K562 (cell line): ENCODE measurements around the gene TBC1D20. TPM values are rescaled to one million over a fixed set of nuclear protein-coding genes. Genes with fewer than 3 reads are reported as not detected.

ENCODE experiments used
- ZNF589 ChIP-seq: fragments of 200-800 bp; sonication (Bioruptor generic); IDR thresholded peaks from 2 replicates; pipeline ENCODE4 v1.6.1; 2016; ENCODE audit warnings: low read depth, missing genetic modification characterization, missing compliant biosample characterization
- ZNF766 ChIP-seq: fragments of 200-800 bp; sonication (Bioruptor generic); conservative IDR thresholded peaks from 2 replicates; pipeline ENCODE4 v1.6.1; 2016; ENCODE audit warnings: missing genetic modification characterization, missing compliant biosample characterization
- polyA plus RNA-seq, 8 experiments: library from polyadenylated mRNA; depleted of rRNA in 4 of 8; stranded (reverse) in 5 of 8; unstranded in 3 of 8; fragments of >200 nt; fragmentation: Nextera tagmentation in 2 of 8; fragmentation: Illumina TruSeq in 1 of 8; extraction: Ambion mirVana in 2 of 8; extraction: Trizol in 1 of 8; gene quantifications; 2 replicates each; pipeline versions ENCODE4 v1.2.1 to v1.2.3, GENCODE V29; 2011 to 2014; ENCODE audit warnings: inconsistent platforms in 1 of 8, missing spikeins in 1 of 8
- total RNA-seq, 7 experiments: library from RNA; depleted of rRNA in 6 of 7; stranded (reverse); fragments of >200 nt in 6 of 7; fragmentation: Illumina TruSeq in 2 of 7; extraction: Trizol in 2 of 7; gene quantifications; 2 replicates each; pipeline versions ENCODE4 v1.2.1 to v1.2.3, GENCODE V29; 2011 to 2021; ENCODE audit warnings: low replicate concordance in 1 of 7
- TF ChIP-seq, protein P1 (sequence below), 2 experiments: fragments of 450-650 bp; IDR thresholded peaks; 2 replicates each; pipeline ENCODE4 v1.6.1; 2016; ENCODE audit warnings: mild to moderate bottlenecking in 2 of 2, borderline replicate concordance in 1 of 2, low read depth in 1 of 2, moderate library complexity in 1 of 2
- TF ChIP-seq, protein P2 (sequence below): fragments of 250-450 bp; sonication (Bioruptor Pico); IDR thresholded peaks from 2 replicates; pipeline ENCODE4 v1.5.0; 2021
- TF ChIP-seq, protein P3 (sequence below): fragments of 450-650 bp; IDR thresholded peaks from 2 replicates; pipeline ENCODE4 v1.7.0; 2016; ENCODE audit warnings: borderline replicate concordance

TBC1D20 gene
- total and polyA plus RNA-seq, 9 of the 15 experiments (the other 6 are each of a cell fraction or from before 2014, with no cell fraction given) = 7.0 to 25.3 (median 15.1) TPM

DNA sequence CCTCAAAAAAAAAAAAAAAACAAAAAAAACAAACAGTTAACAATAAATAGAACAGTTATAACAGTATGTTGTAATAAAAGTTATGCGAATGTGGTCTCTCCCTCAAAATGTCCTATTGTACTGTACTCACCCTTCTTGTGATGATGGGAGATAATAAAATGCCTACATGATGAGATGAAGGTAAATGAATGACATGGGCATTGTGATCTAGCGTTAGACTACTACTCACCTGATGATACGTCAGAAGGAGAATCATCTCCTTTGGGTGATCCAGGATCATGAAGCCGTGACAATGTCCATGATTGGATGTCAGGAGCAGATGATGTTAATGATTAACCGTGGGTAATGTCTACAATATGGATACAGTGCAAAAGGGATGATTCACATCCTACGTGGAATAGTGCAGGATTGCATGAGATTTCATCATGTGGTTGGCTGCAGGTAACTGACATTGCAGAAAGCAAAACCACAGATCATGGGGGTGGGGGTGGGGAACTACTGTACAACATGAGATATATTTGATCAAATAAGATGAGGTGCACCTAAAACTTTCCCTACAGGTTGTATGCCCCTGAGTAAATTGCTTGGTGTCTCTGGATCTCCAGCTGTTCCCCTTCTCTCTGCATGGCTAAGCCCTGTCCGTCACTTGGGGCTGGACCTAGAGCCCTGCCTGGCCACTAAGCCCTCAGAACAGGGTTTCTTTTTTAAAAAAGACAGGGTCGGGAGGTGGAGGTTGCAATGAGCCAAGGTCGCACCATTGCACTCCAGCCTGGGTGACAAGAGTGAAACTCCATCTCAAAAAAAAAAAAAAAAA is 60.4 kb downstream of the TBC1D20 start (continued):
- TF ChIP-seq, protein P1, sequence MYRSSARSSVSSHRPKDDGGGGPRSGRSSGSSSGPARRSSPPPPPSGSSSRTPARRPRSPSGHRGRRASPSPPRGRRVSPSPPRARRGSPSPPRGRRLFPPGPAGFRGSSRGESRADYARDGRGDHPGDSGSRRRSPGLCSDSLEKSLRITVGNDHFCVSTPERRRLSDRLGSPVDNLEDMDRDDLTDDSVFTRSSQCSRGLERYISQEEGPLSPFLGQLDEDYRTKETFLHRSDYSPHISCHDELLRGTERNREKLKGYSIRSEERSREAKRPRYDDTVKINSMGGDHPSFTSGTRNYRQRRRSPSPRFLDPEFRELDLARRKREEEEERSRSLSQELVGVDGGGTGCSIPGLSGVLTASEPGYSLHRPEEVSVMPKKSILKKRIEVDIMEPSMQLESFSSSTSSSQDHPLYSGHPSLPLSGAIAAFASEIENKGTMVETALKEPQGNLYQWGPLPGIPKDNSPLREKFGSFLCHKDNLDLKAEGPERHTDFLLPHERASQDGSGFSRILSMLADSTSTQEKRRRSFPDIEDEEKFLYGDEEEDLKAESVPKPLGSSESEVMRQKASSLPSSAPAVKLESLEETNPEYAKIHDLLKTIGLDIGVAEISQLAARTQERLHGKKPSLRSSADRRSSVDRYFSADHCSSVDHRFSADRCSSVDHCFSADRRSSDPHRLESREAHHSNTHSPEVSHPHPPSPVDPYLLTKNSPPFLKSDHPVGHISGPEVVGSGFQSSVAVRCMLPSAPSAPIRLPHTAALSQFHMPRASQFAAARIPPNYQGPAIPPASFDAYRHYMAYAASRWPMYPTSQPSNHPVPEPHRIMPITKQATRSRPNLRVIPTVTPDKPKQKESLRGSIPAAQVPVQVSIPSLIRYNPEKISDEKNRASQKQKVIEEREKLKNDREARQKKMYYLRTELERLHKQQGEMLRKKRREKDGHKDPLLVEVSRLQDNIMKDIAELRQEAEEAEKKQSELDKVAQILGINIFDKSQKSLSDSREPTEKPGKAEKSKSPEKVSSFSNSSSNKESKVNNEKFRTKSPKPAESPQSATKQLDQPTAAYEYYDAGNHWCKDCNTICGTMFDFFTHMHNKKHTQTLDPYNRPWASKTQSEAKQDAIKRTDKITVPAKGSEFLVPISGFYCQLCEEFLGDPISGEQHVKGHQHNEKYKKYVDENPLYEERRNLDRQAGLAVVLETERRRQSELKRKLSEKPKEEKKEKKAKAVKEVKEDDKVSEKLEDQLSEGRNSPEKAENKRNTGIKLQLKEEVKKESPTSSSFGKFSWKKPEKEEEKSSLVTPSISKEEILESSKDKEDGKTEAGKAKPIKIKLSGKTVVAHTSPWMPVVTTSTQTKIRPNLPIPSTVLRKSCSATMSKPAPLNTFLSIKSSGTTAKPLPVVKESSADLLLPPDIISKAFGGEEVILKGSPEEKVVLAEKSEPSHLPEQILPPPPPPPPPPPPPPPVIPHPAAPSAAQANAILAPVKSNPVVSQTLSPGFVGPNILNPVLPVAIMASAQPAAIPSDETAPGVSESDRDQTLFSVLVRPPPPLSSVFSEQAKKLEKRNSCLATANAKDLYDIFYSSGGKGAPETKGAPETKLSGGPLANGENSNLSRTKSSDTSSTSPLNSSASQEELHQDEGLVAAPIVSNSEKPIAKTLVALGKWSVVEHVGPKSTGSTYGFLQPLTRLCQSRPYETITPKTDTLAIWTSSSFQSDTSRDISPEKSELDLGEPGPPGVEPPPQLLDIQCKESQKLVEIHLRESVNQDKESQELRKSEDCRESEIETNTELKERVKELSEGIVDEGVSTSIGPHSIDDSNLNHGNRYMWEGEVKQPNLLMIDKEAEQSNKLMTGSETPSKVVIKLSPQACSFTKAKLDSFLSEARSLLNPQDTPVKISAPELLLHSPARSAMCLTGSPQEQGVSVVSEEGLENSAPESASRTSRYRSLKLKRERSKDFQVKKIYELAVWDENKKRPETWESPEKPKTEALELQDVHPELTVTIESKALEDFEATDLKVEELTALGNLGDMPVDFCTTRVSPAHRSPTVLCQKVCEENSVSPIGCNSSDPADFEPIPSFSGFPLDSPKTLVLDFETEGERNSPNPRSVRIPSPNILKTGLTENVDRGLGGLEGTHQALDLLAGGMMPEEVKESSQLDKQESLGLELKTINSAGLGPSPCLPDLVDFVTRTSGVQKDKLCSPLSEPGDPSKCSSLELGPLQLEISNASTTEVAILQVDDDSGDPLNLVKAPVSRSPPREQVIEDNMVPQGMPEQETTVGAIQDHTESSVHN (IDR thresholded peaks at IDR 0.05; ENCODE audit: borderline replicate concordance in 1 of 2, low read depth in 1 of 2) = peak in 1 of 2 experiments; percentile 92; a peak in 2 of 4 replicates
- TF ChIP-seq ZNF589 (CRISPR knock-in tag) (no peak), ZNF766 (CRISPR knock-in tag) (0 out of 2 replicates have a peak, but pooled peaks have one; percentile 67)
- TF ChIP-seq, protein P2, sequence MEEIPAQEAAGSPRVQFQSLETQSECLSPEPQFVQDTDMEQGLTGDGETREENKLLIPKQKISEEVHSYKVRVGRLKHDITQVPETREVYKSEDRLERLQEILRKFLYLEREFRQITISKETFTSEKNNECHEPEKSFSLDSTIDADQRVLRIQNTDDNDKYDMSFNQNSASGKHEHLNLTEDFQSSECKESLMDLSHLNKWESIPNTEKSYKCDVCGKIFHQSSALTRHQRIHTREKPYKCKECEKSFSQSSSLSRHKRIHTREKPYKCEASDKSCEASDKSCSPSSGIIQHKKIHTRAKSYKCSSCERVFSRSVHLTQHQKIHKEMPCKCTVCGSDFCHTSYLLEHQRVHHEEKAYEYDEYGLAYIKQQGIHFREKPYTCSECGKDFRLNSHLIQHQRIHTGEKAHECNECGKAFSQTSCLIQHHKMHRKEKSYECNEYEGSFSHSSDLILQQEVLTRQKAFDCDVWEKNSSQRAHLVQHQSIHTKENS = no peak
- TF ChIP-seq, protein P3, sequence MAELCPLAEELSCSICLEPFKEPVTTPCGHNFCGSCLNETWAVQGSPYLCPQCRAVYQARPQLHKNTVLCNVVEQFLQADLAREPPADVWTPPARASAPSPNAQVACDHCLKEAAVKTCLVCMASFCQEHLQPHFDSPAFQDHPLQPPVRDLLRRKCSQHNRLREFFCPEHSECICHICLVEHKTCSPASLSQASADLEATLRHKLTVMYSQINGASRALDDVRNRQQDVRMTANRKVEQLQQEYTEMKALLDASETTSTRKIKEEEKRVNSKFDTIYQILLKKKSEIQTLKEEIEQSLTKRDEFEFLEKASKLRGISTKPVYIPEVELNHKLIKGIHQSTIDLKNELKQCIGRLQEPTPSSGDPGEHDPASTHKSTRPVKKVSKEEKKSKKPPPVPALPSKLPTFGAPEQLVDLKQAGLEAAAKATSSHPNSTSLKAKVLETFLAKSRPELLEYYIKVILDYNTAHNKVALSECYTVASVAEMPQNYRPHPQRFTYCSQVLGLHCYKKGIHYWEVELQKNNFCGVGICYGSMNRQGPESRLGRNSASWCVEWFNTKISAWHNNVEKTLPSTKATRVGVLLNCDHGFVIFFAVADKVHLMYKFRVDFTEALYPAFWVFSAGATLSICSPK = no peak
- TF ChIP-seq, all 486 proteins: peak for 99
